IgD-negative memory B cell (primary cell): Measurements from ENCODE around the gene UGGT2. TPM values are rescaled to one million over a fixed set of nuclear protein-coding genes. Genes with fewer than 3 reads are reported as not detected.

Source experiments
- H3K27ac Mint-ChIP-seq, 3 donors: one replicate each; pipeline ENCODE4 v1.8.0; 2020 to 2022; ENCODE audit warnings: mild to moderate bottlenecking in 3 of 3, mixed read lengths in 3 of 3, moderate library complexity in 1 of 3
- H3K27me3 Mint-ChIP-seq: one replicate; pipeline ENCODE4 v1.8.0; 2021; ENCODE audit warnings: mixed read lengths
- H3K36me3 Mint-ChIP-seq: one replicate; pipeline ENCODE4 v1.8.0; 2020; ENCODE audit warnings: mild to moderate bottlenecking, mixed read lengths
- H3K4me1 Mint-ChIP-seq, 3 donors: one replicate each; pipeline ENCODE4 v1.8.0; 2020 to 2022; ENCODE audit warnings: mixed read lengths in 3 of 3, mild to moderate bottlenecking in 1 of 3
- H3K4me3 Mint-ChIP-seq, 4 donors: one replicate each; pipeline ENCODE4 v1.8.0; 2020 to 2022; ENCODE audit warnings: mild to moderate bottlenecking in 4 of 4, mixed read lengths in 4 of 4, moderate library complexity in 3 of 4
- H3K9me3 Mint-ChIP-seq, 3 donors: one replicate each; pipeline ENCODE4 v1.8.0; 2020 to 2021; ENCODE audit warnings: mixed read lengths in 3 of 3, mild to moderate bottlenecking in 1 of 3
- polyA plus RNA-seq: library from polyadenylated mRNA; unstranded; fragments of 300-500 nt; fragmentation: Illumina TruSeq; gene quantifications from one replicate; pipeline ENCODE4 v1.2.3, GENCODE V29; 2021

Gene UGGT2
- polyA plus RNA-seq, 1 donor from 2014 or later: 0.70 TPM

- Mint-ChIP-seq H3K27ac (no peak overlapping the region), H3K36me3 (peaks cover 8% of the 10 kb centered on the region), H3K4me1 (peaks cover 3 to 5% (median 3%) of the 10 kb centered on the region in 3 donors), H3K27me3 (no peaks in the 10 kb centered on the region), H3K4me3 (no peak overlapping the region), H3K9me3 (peaks cover 0 to 2% (median 0%) of the 10 kb centered on the region in 3 donors)
Observed at GRCh38 chr13:95752677-95753076, 300.5 kb downstream of the UGGT2 start.

Other genes starting within 250 kb of the UGGT2 start
- gene HS6ST3, start 36.7 kb upstream of the UGGT2 start, polyA plus RNA-seq: not detected